ENCODE measurements around the gene TMEM248. TPM values are rescaled to one million over a fixed set of nuclear protein-coding genes. Genes with fewer than 3 reads are reported as not detected.
A peak's percentile ranks its signal among the peaks of the same experiment; 100 is the strongest.

The TMEM248 gene
- total RNA-seq, 1 experiment from 2014 or later = 61.1 TPM

- intact Hi-C loops (cut with micrococcal nuclease) = no loop called here
- Histone ChIP-seq H3K9me3 (ENCODE audit: low read length) (no peaks in the 10 kb centered on the region), H3K27ac (ENCODE audit: low read length) (no peak overlapping the region), H3F3A (ENCODE audit: low read length, unreplicated experiment) (no peaks in the 10 kb centered on the region), H2AFZ (ENCODE audit: low read length) (no peak overlapping the region), H3K4me3 (ENCODE audit: low read length) (no peak overlapping the region), H4K20me1 (ENCODE audit: low read length) (no peaks in the 10 kb centered on the region), H3K9ac (ENCODE audit: low read length) (no peak overlapping the region), H3K36me3 (ENCODE audit: low read depth, low read length) (peaks cover 27% of the 10 kb centered on the region), H3K9me2 (replicated peaks; ENCODE audit: low read length) (no peaks in the 10 kb centered on the region), H3K79me2 (ENCODE audit: low read length) (no peaks in the 10 kb centered on the region), H3K4me1 (ENCODE audit: insufficient read depth, low read length) (peaks cover 18% of the 10 kb centered on the region), H3K27me3 (ENCODE audit: low read length) (no peaks in the 10 kb centered on the region), H3K4me2 (ENCODE audit: low read length) (no peak overlapping the region)
- CTCF ChIA-PET = no interaction called here
- POLR2A ChIA-PET (ENCODE audit: unreplicated experiment) = no interaction called here
- DNase-seq (no peak), ATAC-seq (no peak)
- no TSS peak for BruUV-seq (replicated peaks)
- TF ChIP-seq EZH2 (IDR thresholded peaks at IDR 0.05; ENCODE audit: low read length, unreplicated experiment) (no peak), CTCF (conservative IDR thresholded peaks at IDR 0.05; ENCODE audit: low read depth, low read length) (no peak), EZH2phosphoT487 (IDR thresholded peaks at IDR 0.05; ENCODE audit: borderline replicate concordance, low read length) (no peak)
Measured at GRCh38 chr7:66950311-66950710, 29.3 kb downstream of the TMEM248 start.

- Histone ChIP-seq H3K4me2 (ENCODE audit: low read length) (no peak overlapping the region), H3K36me3 (ENCODE audit: low read depth, low read length) (peaks cover 31% of the 10 kb centered on the region), H3K9me3 (ENCODE audit: low read length) (no peaks in the 10 kb centered on the region), H3K27ac (ENCODE audit: low read length) (no peak overlapping the region), H2AFZ (ENCODE audit: low read length) (no peak overlapping the region), H3K4me1 (ENCODE audit: insufficient read depth, low read length) (peaks cover 18% of the 10 kb centered on the region), H3K9me2 (replicated peaks; ENCODE audit: low read length) (no peaks in the 10 kb centered on the region), H3K27me3 (ENCODE audit: low read length) (no peaks in the 10 kb centered on the region), H3K4me3 (ENCODE audit: low read length) (no peak overlapping the region), H3K9ac (ENCODE audit: low read length) (no peak overlapping the region), H3K79me2 (ENCODE audit: low read length) (no peaks in the 10 kb centered on the region), H4K20me1 (ENCODE audit: low read length) (no peaks in the 10 kb centered on the region), H3F3A (ENCODE audit: low read length, unreplicated experiment) (no peaks in the 10 kb centered on the region)
- ChIA-PET CTCF (no interaction called here), POLR2A (ENCODE audit: unreplicated experiment) (no interaction called here)
- no peak for DNase-seq
- intact Hi-C loops (cut with micrococcal nuclease) = no loop called here
- TF ChIP-seq EZH2 (IDR thresholded peaks at IDR 0.05; ENCODE audit: low read length, unreplicated experiment) = no peak
- TF ChIP-seq EZH2phosphoT487 (IDR thresholded peaks at IDR 0.05; ENCODE audit: borderline replicate concordance, low read length) = no peak
- TF ChIP-seq CTCF (conservative IDR thresholded peaks at IDR 0.05; ENCODE audit: low read depth, low read length) = no peak
- ATAC-seq = peak; percentile 29; the same call in 1 of the 2 replicates
- no TSS peak for BruUV-seq (replicated peaks)
Measured at GRCh38 chr7:66950763-66951162, 29.7 kb downstream of the TMEM248 start.

GRCh38 chr7:66952343-66953043, 31.5 kb downstream of the TMEM248 start:
- Histone ChIP-seq H3K4me1 (ENCODE audit: insufficient read depth, low read length) (peaks cover 18% of the 10 kb centered on the region), H3K9me2 (replicated peaks; ENCODE audit: low read length) (no peaks in the 10 kb centered on the region), H3F3A (ENCODE audit: low read length, unreplicated experiment) (no peaks in the 10 kb centered on the region), H3K9me3 (ENCODE audit: low read length) (no peaks in the 10 kb centered on the region), H3K79me2 (ENCODE audit: low read length) (no peaks in the 10 kb centered on the region), H3K27me3 (ENCODE audit: low read length) (no peaks in the 10 kb centered on the region), H3K9ac (ENCODE audit: low read length) (peak overlapping the region; percentile 2; the same call in 1 of the 2 replicates), H3K4me2 (ENCODE audit: low read length) (peak overlapping the region; percentile 64), H2AFZ (ENCODE audit: low read length) (no peak overlapping the region), H3K4me3 (ENCODE audit: low read length) (no peak overlapping the region), H3K36me3 (ENCODE audit: low read depth, low read length) (peaks cover 40% of the 10 kb centered on the region), H3K27ac (ENCODE audit: low read length) (peak overlapping the region; percentile 62), H4K20me1 (ENCODE audit: low read length) (no peaks in the 10 kb centered on the region)
- peak; percentile 97 for ATAC-seq
- intact Hi-C loops (cut with micrococcal nuclease) = no loop called here
- ChIA-PET CTCF (no interaction called here), POLR2A (ENCODE audit: unreplicated experiment) (no interaction called here)
- peak; percentile 88 for DNase-seq
- BruUV-seq (replicated peaks) = no TSS peak
- no peak for TF ChIP-seq EZH2phosphoT487 (IDR thresholded peaks at IDR 0.05; ENCODE audit: borderline replicate concordance, low read length)
- no peak for TF ChIP-seq CTCF (conservative IDR thresholded peaks at IDR 0.05; ENCODE audit: low read depth, low read length)
- TF ChIP-seq EZH2 (IDR thresholded peaks at IDR 0.05; ENCODE audit: low read length, unreplicated experiment) = no peak
